ENCODE results near the gene LRIG2.

The LRIG2 gene

DNA sequence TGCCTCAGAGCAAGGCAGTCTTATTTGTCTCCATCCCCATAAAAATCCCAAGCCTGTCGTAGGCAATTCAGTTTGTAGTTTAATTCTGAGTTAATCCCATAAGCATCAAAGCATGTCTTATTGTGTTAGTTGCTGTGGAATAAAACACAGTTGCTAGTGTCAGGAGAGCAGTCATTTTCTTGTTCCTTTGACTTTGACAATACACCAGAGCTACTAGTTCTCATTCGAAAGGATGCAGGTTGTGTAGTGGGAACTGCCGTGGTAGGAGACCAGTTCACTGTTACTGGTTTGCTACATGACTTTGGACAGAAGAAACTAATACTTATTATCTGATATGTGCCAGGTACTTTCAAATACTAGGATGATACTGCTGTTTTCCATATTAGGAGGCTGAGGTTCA is 23.5 kb downstream of the LRIG2 start:
- no peak for DNase-seq (ENCODE audit: low read depth, low spot score)
- Histone ChIP-seq H3K27ac (ENCODE audit: low read length) (no peak overlapping the region), H3K4me3 (ENCODE audit: low read length) (no peak overlapping the region), H3K27me3 (ENCODE audit: control insufficient read depth, insufficient read depth, low read length) (no peaks in the 10 kb centered on the region), H3K36me3 (ENCODE audit: control insufficient read depth, insufficient read depth, low read length) (peaks cover 13% of the 10 kb centered on the region; the same call in 1 of the 2 replicates), H3K4me1 (ENCODE audit: control insufficient read depth, insufficient read depth, low read length) (no peaks in the 10 kb centered on the region), H3K9me3 (ENCODE audit: control insufficient read depth, insufficient read depth, low read length) (no peaks in the 10 kb centered on the region)
- no CpG with 5 or more reads among the region's 3 CpGs for WGBS (ENCODE audit: insufficient coverage, insufficient read length)

DNA sequence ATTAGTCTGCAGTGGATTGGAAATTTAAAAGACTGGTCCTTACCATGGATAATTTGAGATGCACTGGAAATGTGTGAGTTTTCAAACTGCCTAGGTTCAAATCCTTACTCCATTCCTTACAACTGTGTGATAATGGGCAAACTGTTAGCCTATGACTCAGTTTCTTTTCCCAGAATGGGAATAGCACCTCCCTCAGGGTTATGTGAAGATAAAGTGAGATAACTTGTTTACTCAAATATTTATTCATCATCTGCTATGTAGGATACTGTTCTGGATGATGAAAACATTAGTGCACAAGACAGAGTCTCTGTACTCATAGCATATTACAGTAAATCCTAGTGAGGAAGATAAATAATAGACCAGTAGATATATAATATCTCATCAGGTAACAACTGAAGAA is 28.6 kb downstream of the LRIG2 start:
- Histone ChIP-seq H3K27me3 (ENCODE audit: control insufficient read depth, insufficient read depth, low read length) (no peaks in the 10 kb centered on the region), H3K27ac (ENCODE audit: low read length) (no peak overlapping the region), H3K9me3 (ENCODE audit: control insufficient read depth, insufficient read depth, low read length) (no peaks in the 10 kb centered on the region), H3K4me1 (ENCODE audit: control insufficient read depth, insufficient read depth, low read length) (no peaks in the 10 kb centered on the region), H3K36me3 (ENCODE audit: control insufficient read depth, insufficient read depth, low read length) (peaks cover 20% of the 10 kb centered on the region; the same call in 1 of the 2 replicates), H3K4me3 (ENCODE audit: low read length) (no peak overlapping the region)
- no peak for DNase-seq (ENCODE audit: low read depth, low spot score)

DNA sequence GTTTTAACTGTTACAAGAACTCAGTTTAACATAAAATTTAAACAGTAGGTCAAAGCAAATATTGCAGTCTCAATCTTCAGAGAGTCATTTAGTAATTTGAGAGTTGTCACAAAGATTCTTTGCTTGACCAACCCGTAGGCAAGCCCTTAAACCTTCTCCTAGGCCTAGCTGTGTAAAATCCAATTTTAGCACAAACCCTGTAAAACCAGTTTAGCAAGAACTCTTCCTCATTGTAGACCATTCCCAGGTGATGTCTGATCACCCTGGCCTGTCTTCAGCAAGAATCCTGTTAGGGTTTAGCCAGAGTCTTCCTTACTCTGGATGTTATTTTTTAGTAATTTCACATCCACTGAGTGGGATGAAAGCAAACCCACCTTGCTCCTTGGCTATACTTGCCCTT is 30.1 kb downstream of the LRIG2 start:
- Histone ChIP-seq H3K27me3 (ENCODE audit: control insufficient read depth, insufficient read depth, low read length) (no peaks in the 10 kb centered on the region), H3K27ac (ENCODE audit: low read length) (no peak overlapping the region), H3K4me3 (ENCODE audit: low read length) (no peak overlapping the region), H3K4me1 (ENCODE audit: control insufficient read depth, insufficient read depth, low read length) (no peaks in the 10 kb centered on the region), H3K9me3 (ENCODE audit: control insufficient read depth, insufficient read depth, low read length) (no peaks in the 10 kb centered on the region), H3K36me3 (ENCODE audit: control insufficient read depth, insufficient read depth, low read length) (peaks cover 16% of the 10 kb centered on the region; the same call in 1 of the 2 replicates)
- no CpG with 5 or more reads among the region's 1 CpG for WGBS (ENCODE audit: insufficient coverage, insufficient read length)
- DNase-seq (ENCODE audit: low read depth, low spot score) = no peak

DNA sequence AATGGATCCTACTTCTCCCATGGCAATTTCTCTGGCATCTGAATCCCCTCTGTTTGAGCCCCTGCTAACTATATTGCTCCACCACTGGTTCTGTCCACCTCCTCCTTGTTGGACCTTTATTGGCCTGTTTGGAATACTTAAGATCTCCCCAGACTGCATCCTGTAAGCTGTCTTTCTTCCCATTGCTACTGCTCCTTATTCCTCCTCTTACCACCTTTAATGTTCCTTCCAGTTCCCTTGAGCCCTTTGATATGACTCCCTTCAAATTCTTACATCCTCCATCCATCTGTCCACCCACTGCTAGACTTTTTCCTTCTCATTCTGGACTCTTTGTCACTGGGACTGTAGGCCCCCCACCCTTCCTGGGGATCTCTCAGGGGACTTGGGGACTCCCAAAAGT is 31.0 kb downstream of the LRIG2 start:
- DNase-seq (ENCODE audit: low read depth, low spot score) = no peak
- H3K27ac ChIP-seq (ENCODE audit: low read length) = no peak overlapping the region
- H3K4me3 ChIP-seq (ENCODE audit: low read length) = no peak overlapping the region
- no peaks in the 10 kb centered on the region for H3K9me3 ChIP-seq (ENCODE audit: control insufficient read depth, insufficient read depth, low read length)
- peaks cover 15% of the 10 kb centered on the region; the same call in 1 of the 2 replicates for H3K36me3 ChIP-seq (ENCODE audit: control insufficient read depth, insufficient read depth, low read length)
- no peaks in the 10 kb centered on the region for H3K4me1 ChIP-seq (ENCODE audit: control insufficient read depth, insufficient read depth, low read length)
- H3K27me3 ChIP-seq (ENCODE audit: control insufficient read depth, insufficient read depth, low read length) = no peaks in the 10 kb centered on the region

DNA sequence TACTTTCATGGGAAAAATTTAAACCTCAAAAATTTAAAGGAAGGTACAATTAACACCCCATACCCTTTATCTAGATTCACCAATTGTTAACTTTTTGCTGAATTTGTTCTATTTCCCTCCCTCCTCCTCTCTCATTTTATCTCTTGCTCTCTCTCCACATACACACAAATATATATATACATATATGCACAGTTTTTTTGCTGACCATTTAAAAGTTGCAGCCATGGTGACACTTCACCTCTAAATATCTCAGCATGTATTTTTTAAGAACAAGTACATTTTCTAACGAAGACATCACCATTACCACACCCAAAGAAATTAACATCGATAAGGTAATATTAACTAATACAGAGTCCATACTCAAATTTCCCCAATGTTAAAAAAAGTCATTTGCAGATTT is 33.9 kb downstream of the LRIG2 start:
- H3K4me1 ChIP-seq (ENCODE audit: control insufficient read depth, insufficient read depth, low read length) = no peaks in the 10 kb centered on the region
- no peak overlapping the region for H3K27ac ChIP-seq (ENCODE audit: low read length)
- no peaks in the 10 kb centered on the region for H3K9me3 ChIP-seq (ENCODE audit: control insufficient read depth, insufficient read depth, low read length)
- no peak for DNase-seq (ENCODE audit: low read depth, low spot score)
- WGBS (ENCODE audit: insufficient coverage, insufficient read length) = no CpG with 5 or more reads among the region's 2 CpGs
- H3K27me3 ChIP-seq (ENCODE audit: control insufficient read depth, insufficient read depth, low read length) = no peaks in the 10 kb centered on the region
- H3K36me3 ChIP-seq (ENCODE audit: control insufficient read depth, insufficient read depth, low read length) = peaks cover 15% of the 10 kb centered on the region; the same call in 1 of the 2 replicates
- H3K4me3 ChIP-seq (ENCODE audit: low read length) = no peak overlapping the region

DNA sequence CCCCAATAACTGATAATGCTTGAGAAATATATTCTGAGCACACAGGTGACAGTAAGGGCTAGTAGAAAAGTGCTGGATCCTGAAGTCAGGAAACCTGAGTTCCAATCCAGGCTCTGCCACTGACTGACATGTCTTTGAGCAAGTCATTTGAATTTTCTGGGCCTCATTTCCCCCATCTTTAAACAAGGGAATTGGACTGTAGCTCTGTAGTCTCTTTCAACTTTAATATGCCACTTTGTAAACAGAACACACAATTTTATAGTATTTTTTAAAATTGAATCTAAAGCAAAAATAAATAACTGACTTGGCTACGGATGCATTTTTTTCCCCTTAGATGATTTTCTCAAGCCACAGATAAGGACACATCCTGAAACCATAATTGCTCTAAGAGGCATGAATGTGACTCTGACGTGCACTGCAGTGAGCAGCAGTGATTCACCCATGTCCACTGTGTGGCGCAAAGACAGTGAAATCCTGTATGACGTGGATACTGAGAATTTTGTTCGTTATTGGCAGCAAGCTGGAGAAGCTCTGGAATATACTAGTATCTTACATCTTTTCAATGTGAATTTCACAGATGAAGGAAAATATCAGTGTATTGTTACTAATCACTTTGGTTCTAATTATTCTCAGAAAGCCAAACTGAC is 37.0 kb downstream of the LRIG2 start:
- DNase-seq (ENCODE audit: low read depth, low spot score) = no peak
- Histone ChIP-seq H3K4me3 (ENCODE audit: low read length) (no peak overlapping the region), H3K9me3 (ENCODE audit: control insufficient read depth, insufficient read depth, low read length) (no peaks in the 10 kb centered on the region), H3K27me3 (ENCODE audit: control insufficient read depth, insufficient read depth, low read length) (no peaks in the 10 kb centered on the region), H3K27ac (ENCODE audit: low read length) (no peak overlapping the region), H3K36me3 (ENCODE audit: control insufficient read depth, insufficient read depth, low read length) (peaks cover 13% of the 10 kb centered on the region; the same call in 1 of the 2 replicates), H3K4me1 (ENCODE audit: control insufficient read depth, insufficient read depth, low read length) (no peaks in the 10 kb centered on the region)
- WGBS (ENCODE audit: insufficient coverage, insufficient read length) = no CpG with 5 or more reads among the region's 5 CpGs

DNA sequence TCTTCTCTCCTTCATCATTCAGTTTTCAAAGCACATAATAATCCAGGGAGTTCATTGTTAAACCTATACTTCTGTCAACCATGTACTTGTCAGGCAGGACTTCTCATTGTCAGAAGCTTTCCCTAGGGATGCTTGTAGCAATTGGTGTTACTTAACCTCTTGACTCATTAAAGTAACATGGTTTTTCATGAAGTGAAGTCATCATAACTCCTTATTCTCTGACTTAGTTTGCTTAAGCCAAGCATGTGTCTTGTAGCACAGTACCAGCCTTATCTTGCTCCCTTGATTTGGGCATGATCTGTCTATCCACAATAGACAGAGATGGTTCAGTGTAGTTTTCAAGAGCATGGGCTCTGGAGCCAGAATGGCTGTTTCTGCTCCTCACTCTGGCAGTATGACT is 45.3 kb downstream of the LRIG2 start:
- no peak for DNase-seq (ENCODE audit: low read depth, low spot score)
- Histone ChIP-seq H3K4me3 (ENCODE audit: low read length) (no peak overlapping the region), H3K36me3 (ENCODE audit: control insufficient read depth, insufficient read depth, low read length) (peaks cover 32% of the 10 kb centered on the region; the same call in 1 of the 2 replicates), H3K27me3 (ENCODE audit: control insufficient read depth, insufficient read depth, low read length) (no peaks in the 10 kb centered on the region), H3K9me3 (ENCODE audit: control insufficient read depth, insufficient read depth, low read length) (no peaks in the 10 kb centered on the region), H3K27ac (ENCODE audit: low read length) (no peak overlapping the region), H3K4me1 (ENCODE audit: control insufficient read depth, insufficient read depth, low read length) (no peaks in the 10 kb centered on the region)

DNA sequence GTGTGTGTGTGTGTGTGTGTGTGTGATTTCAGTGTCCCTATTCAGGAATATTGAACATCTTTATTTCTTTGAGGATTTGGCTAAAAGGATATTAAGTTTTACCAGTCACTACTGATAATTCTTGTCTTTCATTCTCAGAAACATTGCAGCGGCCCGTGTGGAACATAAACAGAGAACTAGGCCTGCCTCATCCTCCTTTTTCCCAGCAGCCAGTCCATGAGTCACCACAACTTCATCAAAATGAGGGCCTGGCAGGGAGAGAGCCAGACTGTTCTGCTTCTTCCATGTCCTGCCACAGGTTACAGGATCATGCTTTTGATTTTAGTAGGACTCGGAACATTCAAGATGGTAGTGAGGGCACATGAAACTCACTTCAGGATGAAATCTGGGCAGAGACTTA is 50.7 kb downstream of the LRIG2 start:
- Histone ChIP-seq H3K27me3 (ENCODE audit: control insufficient read depth, insufficient read depth, low read length) (no peaks in the 10 kb centered on the region), H3K4me1 (ENCODE audit: control insufficient read depth, insufficient read depth, low read length) (no peaks in the 10 kb centered on the region), H3K4me3 (ENCODE audit: low read length) (no peak overlapping the region), H3K27ac (ENCODE audit: low read length) (no peak overlapping the region), H3K9me3 (ENCODE audit: control insufficient read depth, insufficient read depth, low read length) (no peaks in the 10 kb centered on the region), H3K36me3 (ENCODE audit: control insufficient read depth, insufficient read depth, low read length) (peaks cover 22% of the 10 kb centered on the region; the same call in 1 of the 2 replicates)
- no CpG with 5 or more reads among the region's 3 CpGs for WGBS (ENCODE audit: insufficient coverage, insufficient read length)
- no peak for DNase-seq (ENCODE audit: low read depth, low spot score)

DNA sequence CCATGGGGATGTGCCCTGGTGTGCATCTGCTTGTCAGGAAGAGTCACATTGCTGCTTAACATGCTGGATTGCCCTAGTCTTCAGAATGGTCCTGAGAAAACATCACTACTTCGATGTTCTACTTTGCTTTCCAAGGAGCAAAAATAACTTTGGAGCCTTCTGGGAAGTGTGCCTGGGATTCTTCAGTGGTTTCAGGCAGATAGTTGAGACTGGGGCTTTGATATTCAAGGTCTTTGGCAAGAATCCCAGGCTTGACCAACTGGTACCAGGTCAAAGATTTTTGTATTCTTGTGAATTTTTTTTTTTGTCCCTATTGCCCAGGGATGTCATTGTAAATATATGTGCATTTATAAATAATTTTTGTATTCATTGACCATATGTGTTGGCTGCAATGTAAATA is 51.4 kb downstream of the LRIG2 start:
- Histone ChIP-seq H3K27me3 (ENCODE audit: control insufficient read depth, insufficient read depth, low read length) (no peaks in the 10 kb centered on the region), H3K27ac (ENCODE audit: low read length) (no peak overlapping the region), H3K36me3 (ENCODE audit: control insufficient read depth, insufficient read depth, low read length) (peaks cover 22% of the 10 kb centered on the region; the same call in 1 of the 2 replicates), H3K4me3 (ENCODE audit: low read length) (no peak overlapping the region), H3K9me3 (ENCODE audit: control insufficient read depth, insufficient read depth, low read length) (no peaks in the 10 kb centered on the region), H3K4me1 (ENCODE audit: control insufficient read depth, insufficient read depth, low read length) (no peaks in the 10 kb centered on the region)
- DNase-seq (ENCODE audit: low read depth, low spot score) = no peak
- no CpG with 5 or more reads among the region's 1 CpG for WGBS (ENCODE audit: insufficient coverage, insufficient read length)

DNA sequence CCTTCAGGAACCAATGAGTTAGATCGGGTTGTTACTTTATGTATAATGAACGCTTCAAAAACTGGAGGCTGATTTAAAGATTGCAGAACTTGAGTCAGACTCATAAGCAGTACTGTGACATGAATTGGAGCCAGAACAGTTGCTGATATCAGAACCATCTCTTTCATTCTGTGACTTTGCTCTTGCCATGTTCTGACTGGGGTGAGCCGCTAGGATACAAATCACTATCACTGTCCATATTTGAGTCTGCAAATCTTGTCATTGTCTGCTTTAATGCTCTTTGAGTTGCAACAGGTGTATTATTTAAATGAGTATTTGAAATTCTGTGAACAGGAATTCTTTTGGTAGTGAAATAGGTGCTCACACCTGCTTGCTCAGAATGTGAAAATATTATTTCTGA is 52.5 kb downstream of the LRIG2 start:
- Histone ChIP-seq H3K36me3 (ENCODE audit: control insufficient read depth, insufficient read depth, low read length) (peaks cover 20% of the 10 kb centered on the region; the same call in 1 of the 2 replicates), H3K9me3 (ENCODE audit: control insufficient read depth, insufficient read depth, low read length) (no peaks in the 10 kb centered on the region), H3K27me3 (ENCODE audit: control insufficient read depth, insufficient read depth, low read length) (no peaks in the 10 kb centered on the region), H3K4me3 (ENCODE audit: low read length) (no peak overlapping the region), H3K4me1 (ENCODE audit: control insufficient read depth, insufficient read depth, low read length) (no peaks in the 10 kb centered on the region), H3K27ac (ENCODE audit: low read length) (no peak overlapping the region)
- WGBS (ENCODE audit: insufficient coverage, insufficient read length) = no CpG with 5 or more reads among the region's 3 CpGs
- DNase-seq (ENCODE audit: low read depth, low spot score) = no peak

DNA sequence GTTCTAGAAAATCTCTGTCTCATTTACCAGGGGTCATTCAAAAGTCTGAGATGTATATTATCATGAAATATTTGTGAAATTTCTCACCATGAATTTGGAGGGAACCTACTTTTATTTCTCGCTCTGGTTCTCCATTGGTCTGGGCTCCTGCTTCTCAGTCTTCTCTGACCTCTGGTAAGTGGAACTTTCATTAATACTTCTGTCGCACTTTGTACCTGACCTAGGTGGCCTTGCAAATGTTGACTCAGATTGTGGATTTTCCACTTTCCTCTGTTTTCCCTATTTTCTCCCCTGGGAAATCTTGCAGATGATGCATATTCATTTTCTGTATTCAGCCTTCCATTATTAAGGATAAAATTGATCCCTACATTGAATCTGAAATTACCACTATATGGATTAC is 53.2 kb downstream of the LRIG2 start:
- no CpG with 5 or more reads among the region's 2 CpGs for WGBS (ENCODE audit: insufficient coverage, insufficient read length)
- Histone ChIP-seq H3K4me3 (ENCODE audit: low read length) (no peak overlapping the region), H3K36me3 (ENCODE audit: control insufficient read depth, insufficient read depth, low read length) (peaks cover 19% of the 10 kb centered on the region; the same call in 1 of the 2 replicates), H3K9me3 (ENCODE audit: control insufficient read depth, insufficient read depth, low read length) (no peaks in the 10 kb centered on the region), H3K4me1 (ENCODE audit: control insufficient read depth, insufficient read depth, low read length) (no peaks in the 10 kb centered on the region), H3K27me3 (ENCODE audit: control insufficient read depth, insufficient read depth, low read length) (no peaks in the 10 kb centered on the region), H3K27ac (ENCODE audit: low read length) (no peak overlapping the region)
- no peak for DNase-seq (ENCODE audit: low read depth, low spot score)
